GM10847 (cell line): ENCODE data around the gene CLCA1.

ENCODE experiments used
- POLR2A ChIP-seq: IDR thresholded peaks from 2 replicates; pipeline ENCODE4 v1.6.1; 2011; ENCODE audit not compliant: insufficient read length; ENCODE audit errors: extremely low read depth

CLCA1 gene

DNA sequence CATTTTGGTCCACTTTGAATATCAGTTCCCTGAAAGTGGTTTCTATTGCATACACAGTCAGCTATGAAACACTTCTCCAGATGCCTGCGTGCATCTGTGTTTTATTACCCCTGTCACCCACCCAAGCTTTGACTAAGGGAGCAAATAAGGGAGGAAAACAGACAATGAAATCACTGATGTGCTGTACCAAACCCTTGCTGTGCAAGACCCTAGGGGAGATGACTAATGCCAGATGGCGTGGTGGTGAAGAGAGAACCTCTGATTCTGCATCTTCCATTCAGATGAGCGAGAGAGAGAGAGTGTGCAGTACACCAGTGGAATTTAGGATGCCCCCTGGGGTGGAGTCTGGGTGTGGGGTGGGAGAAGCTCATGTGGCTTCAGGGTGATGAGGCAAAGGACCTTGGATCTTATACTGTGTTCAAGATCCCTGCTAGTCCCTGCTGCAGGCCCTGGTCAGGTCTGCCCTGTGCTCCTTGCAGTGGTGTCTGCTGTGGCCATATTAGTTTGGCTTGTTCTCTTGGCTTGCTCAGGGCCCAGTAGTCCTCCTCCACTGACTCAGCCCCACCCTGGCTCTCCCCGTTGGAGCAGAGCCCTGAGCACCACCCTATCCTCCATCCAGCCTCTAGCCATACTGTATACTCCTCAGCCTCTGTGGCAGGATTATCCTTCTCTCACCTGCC is 18.5 kb downstream of the CLCA1 start:
- TF ChIP-seq POLR2A = no peak

DNA sequence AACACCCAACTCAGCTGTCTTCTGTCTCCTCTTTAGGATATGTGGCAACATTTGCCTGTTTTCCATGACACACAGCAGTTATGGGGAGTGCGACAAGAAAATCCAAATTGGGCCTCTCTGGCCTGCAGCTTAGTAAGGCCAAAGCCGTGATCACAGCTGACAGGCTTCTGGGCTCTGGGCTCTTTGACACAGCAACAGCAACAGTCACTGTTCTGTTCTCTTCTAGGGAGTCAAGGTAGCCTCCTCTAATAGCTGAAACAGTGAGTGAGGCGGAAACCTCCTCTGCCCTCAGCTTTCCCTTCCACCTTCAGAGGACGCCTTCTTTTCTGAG is 19.0 kb downstream of the CLCA1 start:
- no peak for TF ChIP-seq POLR2A

DNA sequence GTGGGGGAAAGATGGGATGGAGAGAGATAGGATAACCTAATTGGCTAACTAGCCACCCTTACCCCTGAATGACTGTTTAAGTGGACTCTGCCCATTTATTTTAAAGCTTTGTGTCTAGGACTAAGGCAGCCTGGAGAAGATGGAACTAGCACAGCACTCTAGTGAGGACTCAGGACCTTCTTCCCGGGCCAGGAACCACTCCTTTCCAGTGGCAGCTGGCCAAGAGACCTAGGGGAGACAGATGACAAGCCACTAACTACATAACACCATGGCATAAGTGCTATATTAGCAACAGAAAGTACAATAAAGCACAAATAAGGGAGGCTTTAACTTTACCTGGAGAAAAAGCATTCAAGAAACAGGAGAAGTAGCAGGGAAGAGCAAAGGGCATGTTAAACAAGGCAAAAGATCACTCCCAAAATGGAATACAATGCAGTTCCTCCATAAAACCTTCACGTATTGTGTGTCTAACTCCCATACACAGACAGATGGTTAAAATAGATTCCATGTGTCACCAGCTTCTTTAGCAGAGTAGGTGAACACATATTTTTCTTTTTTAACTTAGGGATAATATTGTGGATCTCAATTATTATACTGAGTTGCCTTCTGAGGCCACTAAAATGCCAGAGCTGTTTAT is 20.6 kb downstream of the CLCA1 start:
- TF ChIP-seq POLR2A = no peak

DNA sequence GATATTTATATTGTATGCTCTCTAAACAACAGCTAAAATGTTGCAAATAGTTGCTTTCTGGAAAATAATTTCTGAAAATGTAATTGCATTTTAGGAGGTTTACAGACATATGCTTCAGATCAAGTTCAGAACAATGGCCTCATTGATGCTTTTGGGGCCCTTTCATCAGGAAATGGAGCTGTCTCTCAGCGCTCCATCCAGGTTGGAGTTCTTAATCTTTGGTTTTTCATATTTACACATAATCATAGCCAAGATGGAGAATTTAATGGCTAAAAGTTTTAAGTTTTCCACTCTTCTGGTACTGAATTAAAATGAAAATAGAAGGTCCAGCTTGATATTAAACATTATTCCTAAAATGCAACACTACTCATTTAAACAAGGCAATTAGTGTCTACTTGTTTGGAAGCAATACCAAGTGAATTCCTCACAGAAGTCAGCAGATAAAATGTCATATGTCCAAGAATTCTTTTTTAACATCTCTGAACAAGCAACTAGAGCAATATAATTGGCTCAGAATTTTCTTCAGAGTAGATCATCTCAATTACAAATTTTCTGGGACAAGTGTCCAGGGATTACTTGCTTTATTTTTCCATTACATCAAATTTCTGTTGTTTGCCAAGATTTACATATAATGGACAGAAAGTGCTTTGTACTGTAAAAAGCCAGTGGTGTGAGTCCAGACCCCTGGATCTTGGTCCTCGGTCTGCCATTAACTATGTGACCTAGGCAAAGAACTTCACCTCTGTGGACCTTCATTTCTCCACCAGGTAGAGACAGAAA is 22.6 kb downstream of the CLCA1 start:
- TF ChIP-seq POLR2A = no peak

DNA sequence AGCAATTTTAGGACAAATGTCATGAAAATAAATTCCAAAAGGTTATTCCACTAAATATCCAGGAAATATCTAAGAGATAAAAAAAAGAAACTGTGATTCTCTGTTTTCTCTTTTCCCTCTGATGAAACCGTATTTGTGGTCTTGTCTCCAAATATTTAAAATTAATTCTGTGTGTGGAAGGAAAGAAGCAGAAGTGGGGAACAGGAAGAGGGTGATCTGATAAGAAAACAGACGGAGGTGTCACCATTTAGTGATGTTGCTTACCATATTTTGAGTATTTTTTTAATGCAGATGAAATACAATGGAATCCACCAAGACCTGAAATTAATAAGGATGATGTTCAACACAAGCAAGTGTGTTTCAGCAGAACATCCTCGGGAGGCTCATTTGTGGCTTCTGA is 29.6 kb downstream of the CLCA1 start:
- TF ChIP-seq POLR2A = no peak

DNA sequence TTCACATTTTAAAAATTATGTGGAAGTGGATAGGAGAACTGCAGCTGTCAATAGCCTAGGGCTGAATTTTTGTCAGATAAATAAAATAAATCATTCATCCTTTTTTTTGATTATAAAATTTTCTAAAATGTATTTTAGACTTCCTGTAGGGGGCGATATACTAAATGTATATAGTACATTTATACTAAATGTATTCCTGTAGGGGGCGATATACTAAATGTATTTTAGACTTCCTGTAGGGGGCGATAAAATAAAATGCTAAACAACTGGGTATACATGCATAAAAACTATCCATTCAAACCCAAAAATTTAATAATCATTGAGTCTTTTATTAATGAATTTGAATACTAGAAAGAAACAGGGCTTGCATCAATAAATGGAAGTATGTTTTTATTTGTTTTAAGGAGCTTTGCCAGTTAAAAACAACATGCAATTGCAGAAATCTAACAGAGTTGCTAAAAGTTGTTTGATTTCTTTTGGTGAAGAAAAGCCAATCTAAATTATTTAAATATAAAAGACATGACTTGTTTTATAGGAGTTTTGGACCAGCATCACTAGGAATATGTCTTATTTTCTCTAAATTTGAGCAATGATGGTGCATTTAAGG is 31.4 kb downstream of the CLCA1 start:
- no peak for TF ChIP-seq POLR2A

DNA sequence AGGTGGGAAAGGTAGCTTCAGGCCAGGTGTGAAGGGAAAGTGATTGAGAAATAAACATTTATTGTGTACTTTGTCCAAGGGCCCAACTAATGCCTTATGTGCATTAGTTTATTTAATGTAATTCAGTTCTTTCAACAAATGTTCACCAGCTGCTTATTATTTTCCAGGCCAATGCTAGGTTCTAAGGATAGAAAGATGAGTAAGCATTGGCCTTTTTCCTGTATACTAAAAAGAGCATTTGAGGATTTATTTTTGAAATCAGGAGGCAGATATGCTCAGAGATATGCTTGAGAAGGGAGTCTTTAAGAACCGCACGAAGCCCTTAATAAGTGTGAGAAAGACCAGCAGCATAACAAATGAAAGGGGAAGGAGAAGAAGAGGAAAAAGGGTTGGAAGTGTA is 32.0 kb downstream of the CLCA1 start:
- TF ChIP-seq POLR2A = no peak

DNA sequence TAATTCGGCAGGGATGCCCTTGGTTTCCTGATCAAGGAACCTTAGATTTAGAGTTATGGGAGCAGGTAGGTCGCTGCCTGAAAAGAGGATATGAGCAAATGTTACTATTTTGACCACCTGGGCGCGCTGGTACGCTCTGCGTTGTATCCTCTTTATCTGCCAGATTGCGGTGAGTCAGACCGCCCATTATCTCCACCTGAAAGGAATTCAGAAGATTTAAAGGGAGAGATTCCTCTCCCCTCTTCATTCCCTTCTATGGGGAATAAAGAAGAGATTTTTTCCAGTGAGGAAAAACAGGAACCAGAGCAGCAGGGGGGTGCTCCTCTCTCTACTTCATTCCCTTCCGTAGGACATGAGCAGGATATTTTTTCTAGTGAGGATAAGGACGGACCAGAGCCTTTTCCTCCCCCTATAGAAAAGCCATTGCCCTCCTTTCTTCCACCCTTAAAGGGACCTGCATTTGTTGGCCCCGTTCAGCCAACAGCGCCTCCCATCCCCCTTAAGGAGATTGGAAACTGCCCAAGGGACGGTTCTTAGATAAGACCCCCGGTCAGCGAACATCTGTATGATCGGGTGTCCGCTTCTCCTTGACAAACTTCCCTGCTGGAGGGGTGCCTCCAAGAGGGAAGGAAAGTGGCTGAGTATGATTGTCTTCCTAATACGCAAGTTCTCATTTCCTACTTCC is 34.1 kb downstream of the CLCA1 start:
- no peak for TF ChIP-seq POLR2A

DNA sequence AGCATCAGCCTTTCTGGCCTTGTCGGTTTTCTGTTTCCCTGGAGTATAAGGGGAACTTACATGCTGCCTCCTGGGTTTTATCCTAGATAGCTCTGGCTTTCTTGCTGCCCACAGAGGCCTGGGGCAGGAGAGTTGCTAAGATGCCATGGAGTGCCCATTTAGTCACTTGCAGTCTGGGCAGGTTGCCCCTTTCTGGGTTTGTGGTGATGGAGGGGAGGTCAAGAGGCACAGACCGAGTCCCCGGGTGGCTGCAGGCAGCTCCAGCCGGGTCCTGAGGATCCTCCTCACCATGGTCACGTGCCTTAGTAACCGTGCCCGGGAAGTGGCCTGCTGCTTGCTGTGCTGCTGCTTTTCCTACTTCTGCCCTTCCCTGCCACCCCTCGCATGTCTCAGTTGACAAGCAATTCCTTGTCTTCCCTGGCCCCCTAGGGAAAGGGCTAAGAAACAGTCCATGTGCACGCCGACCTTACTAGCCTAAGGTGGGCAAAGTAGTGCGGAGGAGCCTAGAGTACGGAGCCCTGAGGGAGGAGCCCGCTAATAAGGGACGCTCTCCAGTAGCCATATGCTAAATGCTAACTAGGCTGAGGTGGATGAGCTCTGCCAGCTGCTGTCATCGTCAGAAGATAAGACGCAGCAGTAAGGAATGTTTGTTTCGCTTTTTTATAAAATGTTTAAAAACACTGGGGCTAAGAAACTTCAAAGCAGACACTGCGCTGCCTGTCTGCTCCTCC is 34.8 kb downstream of the CLCA1 start:
- TF ChIP-seq POLR2A = no peak

DNA sequence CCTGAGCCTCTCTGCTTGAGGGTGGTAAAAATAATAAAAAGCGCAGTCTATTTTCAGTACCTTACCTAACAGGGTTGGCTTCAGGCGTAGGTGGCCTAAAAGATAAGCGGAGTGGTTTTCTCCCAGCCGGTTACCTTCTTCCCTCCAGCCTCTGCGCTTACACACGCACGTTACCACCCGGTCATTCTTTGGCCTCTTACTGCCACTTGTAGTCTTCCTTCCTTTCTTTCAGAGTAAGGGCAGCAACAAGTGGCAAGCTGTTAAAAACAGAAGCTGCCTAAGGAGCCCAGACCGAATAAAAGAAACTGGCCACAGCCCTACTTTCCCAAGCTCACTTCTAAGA is 35.4 kb downstream of the CLCA1 start:
- TF ChIP-seq POLR2A = no peak

DNA sequence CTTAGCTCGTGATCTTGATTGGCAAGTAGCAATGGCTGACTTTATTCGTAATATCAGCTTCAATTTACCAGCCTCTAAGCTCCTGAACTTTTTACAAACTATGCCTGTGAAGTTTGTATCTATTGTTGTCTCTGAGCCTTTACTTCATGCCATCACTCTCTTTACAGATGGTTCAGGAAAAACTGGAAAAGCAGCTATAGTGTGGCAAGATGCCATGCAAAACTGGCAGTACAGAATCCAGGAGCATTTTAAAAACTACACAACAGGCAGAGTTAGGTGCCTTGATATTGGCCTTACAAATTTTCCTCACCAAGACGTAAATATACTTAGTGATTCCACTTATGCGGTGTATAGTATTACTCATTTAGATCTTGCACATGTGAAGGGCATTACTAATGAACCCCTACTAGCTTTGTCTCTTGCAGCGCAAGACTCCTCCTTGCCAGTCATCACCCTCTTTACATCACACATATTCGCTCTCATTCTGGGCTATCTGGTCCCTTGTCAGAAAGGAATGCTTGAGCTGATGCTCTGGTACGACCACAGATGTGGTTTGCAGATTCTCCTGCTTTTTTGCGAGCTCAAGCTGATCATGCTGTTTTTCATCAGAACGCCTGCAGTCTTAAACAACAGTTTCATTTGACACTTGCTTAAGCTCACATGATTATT is 36.3 kb downstream of the CLCA1 start:
- no peak for TF ChIP-seq POLR2A

DNA sequence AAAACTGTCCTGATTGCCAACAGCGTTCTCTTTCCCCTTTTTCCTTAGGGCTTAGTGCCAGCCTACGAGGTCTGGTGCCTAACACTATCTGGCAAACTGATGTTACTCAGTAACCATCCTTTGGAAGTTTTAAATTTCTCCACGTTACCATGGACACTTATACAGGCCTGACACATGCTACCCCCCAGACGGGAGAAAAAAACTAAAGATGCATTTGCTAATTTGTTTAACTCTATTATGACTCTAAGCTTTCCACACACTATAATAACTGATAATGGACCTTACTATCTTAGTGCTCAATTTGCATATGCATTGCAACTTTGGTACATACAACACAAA is 36.8 kb downstream of the CLCA1 start:
- TF ChIP-seq POLR2A = no peak

DNA sequence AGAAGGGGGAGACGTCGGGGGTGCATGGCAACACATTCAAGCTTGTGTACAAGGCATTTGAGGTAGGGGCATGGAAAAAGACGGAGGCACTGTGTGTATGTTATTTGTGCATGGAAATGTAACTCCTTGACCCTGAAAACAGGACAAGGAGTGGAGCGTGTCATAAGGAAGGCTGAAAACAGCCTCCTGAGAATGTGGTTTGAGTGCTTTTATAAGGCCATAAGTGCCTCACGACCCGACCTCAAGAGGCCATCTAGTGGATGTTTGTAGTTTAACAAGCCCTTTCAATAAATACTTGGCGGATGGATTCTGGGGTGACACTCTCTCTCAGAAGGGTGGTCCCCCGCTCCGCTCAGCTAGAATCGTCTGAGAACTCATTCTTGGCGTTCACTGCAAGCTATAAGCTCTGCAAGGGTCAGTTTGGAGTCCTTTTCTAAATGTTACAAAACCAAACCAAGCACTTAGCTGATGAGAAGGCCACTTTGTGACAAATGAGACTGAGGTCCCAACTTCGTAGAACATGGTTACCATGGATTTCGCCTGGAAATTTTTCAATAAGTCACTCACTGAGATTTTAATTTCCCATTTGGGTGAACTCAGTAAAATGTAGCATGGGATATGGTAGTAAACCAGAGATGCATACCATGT is 39.3 kb downstream of the CLCA1 start:
- TF ChIP-seq POLR2A = no peak

DNA sequence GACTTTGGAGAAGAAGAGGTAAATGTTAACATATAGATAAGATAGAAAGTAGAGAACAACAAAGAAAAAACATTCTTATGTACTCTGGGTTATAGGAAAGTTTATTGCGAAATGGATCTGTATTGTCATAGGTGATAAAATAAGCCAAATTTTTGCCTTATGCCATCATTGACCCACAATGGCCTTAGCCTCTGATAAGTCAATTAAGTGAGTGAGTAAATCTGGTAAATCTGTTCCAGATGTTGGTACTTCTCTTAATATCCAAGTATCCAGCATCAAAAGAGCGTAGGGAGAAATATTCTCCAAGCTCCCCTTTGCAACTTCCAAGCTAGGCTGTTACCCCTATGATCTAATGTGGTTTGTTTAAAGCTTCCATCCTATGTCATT is 39.8 kb downstream of the CLCA1 start:
- no peak for TF ChIP-seq POLR2A
